HG03342 (cell line): ENCODE data around the gene GSDMA.

Experiments
- ATAC-seq: cut with Tn5 transposase; IDR thresholded peaks from one replicate; pipeline ENCODE4 v1.9.1; 2021; ENCODE audit warnings: mild to moderate bottlenecking, moderate library complexity; ENCODE audit not compliant: unreplicated experiment

GSDMA gene

GRCh38 chr17:40020146-40020545 lies 57.3 kb downstream of the GSDMA start:
- ATAC-seq, result no peak

GRCh38 chr17:40021451-40021971 lies 58.7 kb downstream of the GSDMA start:
- no peak for ATAC-seq

DNA sequence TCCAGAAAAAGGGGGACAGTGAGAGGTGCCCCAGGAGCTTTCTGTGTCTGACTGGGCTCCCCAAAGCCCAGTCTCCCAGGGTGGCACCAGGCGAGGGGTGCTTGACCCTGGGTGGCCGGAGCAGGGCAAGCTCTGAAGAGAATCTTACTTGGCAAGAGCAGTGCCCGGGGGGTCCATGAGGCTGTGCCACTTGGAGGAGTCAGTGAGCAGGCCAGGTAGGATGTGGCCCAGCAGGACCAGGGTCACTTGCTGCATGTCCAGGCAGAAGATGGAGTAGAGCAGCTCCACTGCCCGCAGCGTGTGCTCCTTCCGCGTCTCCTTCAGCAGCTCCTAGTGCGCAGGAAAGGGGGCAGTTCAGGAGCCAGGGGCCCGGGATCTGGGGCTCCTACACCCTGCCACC lies 59.7 kb downstream of the GSDMA start:
- ATAC-seq, result no peak

- no peak for ATAC-seq
These were observed 60.2 kb downstream of the GSDMA start for GRCh38 chr17:40022961-40023541.

- ATAC-seq, result no peak
These were observed 60.9 kb downstream of the GSDMA start for GRCh38 chr17:40023590-40024292.

GRCh38 chr17:40024901-40025300 lies 62.1 kb downstream of the GSDMA start:
- ATAC-seq, result no peak

DNA sequence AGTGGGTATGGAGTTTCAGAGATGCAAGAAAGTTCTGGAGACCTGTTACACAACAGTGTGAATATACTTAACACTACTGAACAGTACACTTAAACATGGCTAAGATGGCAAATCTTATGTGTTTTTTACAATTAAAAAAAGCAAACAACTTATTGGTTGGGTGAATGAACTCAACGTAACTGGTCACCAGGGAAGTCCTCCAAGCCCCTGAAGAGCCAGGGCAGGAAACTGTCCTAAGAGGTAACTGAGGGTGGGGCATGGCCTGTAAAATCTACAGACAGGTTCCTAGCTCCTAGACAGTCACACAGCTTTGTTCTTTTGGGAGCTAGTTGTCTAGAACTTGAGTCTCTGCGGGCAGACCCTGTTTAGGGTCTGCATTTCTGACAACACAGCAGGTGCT lies 62.8 kb downstream of the GSDMA start:
- no peak for ATAC-seq

DNA sequence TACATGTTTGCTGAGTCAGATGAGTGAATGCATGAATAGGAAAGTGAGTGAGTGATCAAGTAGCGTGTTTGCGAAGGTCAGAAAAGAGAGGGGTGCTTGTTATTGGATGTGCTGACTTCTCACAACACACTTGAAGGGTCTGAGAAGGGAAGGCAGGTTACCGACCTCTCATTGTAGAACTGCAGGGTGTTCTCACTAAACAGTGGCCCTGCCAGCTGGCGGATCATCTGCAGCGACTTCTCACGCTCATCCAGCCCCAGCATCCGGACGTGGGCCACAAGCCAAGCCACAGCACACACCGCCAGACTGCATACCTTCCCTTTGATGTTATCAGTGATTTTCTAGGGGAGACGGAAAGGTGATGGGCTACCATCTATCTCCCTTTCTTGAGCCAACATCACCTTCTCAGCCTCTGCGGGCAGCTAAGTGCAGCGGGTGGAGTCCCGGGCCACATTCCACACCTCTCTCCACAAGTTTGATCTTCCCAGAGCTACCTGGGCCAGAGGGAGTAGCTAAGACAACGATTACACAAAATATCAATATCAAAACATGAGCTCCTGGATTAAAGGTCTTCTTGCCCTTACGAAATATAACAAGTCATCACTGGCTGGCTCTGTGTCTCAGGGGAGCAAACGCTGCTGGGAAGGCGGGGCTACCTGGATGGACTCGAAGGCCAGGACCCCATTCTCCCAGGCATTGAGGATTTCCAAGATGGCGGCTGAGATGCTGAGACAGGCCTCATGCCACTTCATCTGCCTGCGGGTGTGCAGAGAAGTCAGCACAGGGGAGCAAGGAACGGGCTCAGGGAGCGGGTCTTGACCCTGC lies 63.4 kb downstream of the GSDMA start:
- ATAC-seq, result no peak

DNA sequence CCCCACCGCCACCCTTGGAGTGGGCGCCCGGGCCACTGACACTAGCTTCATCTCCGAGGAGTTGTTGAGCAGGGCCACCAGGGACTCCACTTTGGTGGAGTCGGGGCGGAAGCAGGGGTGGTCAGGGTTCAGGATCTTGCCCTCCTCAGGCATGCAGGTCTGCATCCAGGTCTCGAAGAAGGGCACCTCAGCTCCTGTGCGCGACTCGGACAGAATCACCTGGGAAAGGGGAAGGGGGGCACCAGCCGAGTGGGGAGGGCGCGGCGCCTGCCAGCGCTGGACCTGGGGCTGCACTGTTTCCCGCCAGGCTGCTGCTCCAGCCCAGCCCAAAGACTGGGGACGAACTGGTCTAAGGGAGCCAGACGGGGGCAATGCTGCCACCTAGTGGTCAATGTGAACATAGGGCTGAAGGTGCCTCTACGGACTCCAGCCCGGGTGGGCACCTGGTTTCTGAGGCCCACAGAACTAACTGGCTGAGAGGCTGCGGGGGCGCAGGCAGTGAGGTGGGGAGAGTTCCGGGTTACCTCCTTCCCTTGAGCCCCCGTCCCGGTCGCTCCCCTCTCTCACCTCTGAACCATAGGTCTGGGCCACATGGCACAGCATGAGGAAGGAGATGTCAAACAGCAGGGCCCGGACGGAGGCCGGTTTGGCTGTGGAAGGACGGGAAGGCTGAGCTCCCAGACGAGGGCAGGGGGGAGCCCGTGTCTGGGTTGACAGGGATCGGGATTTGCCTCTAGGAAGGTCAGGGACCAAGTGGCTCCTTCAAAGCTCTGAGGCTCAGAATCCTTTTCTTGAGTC lies 64.2 kb downstream of the GSDMA start:
- ATAC-seq, result no peak
